22Rv1 (cell line): ENCODE data around the gene GH1.
"Not testable (repeated sequence)": the region's sequence is repeated elsewhere in the genome, so short reads cannot be mapped to it uniquely, and the experiment has no call there.

Experiments
- H3K27ac ChIP-seq: fragments of 450-650 bp; 2 replicates; pipeline ENCODE4 v1.5.1; 2017
- ZFX ChIP-seq: fragments of 450-650 bp; IDR thresholded peaks from 2 replicates; pipeline ENCODE4 v1.6.1; 2017; ENCODE audit warnings: antibody characterized with exemption, borderline replicate concordance
- TF ChIP-seq, protein P1 (sequence below): fragments of 450-650 bp; IDR thresholded peaks from 2 replicates; pipeline ENCODE4 v1.5.1; 2017; ENCODE audit warnings: mild to moderate bottlenecking

GH1 gene

GRCh38 chr17:63925615-63926014, 7.0 kb upstream of the GH1 start:
- H3K27ac ChIP-seq: no peak overlapping the region
- TF ChIP-seq ZFX: no peak
- TF ChIP-seq, protein P1, sequence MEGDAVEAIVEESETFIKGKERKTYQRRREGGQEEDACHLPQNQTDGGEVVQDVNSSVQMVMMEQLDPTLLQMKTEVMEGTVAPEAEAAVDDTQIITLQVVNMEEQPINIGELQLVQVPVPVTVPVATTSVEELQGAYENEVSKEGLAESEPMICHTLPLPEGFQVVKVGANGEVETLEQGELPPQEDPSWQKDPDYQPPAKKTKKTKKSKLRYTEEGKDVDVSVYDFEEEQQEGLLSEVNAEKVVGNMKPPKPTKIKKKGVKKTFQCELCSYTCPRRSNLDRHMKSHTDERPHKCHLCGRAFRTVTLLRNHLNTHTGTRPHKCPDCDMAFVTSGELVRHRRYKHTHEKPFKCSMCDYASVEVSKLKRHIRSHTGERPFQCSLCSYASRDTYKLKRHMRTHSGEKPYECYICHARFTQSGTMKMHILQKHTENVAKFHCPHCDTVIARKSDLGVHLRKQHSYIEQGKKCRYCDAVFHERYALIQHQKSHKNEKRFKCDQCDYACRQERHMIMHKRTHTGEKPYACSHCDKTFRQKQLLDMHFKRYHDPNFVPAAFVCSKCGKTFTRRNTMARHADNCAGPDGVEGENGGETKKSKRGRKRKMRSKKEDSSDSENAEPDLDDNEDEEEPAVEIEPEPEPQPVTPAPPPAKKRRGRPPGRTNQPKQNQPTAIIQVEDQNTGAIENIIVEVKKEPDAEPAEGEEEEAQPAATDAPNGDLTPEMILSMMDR: no peak

DNA sequence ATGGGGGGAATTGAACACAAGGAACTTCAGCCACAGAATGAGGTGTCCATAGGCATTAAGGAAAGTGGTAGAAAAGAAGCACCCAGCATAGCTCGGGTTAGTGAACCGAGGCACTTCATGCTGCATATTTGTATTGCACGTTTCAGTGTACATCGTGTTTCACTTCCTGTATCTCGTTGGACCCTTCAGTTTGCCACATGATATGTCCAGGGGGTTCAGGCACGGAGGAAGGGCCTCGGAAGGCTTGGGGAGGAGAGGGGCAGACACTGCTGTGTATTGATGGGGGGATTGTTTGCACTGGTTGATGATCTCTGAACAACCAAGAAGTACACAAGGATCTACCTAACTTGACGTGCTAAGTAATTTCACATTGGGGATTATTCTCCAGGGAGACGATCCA, 3.8 kb upstream of the GH1 start:
- not testable (repeated sequence) for H3K27ac ChIP-seq

DNA sequence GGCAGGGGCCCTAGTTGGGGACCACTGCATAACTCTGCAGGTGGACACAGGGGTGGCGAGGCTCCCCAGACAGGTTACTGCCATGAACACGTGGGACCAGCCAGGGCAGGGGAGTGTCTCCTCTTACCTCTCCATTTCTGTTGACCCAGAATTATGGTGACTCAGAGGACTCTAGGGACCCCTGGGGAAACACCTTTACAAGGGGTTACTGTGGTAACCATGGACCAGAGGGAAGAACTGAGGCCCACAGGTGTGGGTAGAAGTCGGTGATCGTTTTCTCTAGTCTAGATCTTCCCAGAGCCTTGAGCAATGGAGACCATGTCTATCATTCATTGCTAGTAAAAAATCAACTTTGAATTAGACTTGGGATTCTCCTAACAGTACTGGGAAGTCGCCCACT, 2.1 kb upstream of the GH1 start:
- H3K27ac ChIP-seq: not testable (repeated sequence)

DNA sequence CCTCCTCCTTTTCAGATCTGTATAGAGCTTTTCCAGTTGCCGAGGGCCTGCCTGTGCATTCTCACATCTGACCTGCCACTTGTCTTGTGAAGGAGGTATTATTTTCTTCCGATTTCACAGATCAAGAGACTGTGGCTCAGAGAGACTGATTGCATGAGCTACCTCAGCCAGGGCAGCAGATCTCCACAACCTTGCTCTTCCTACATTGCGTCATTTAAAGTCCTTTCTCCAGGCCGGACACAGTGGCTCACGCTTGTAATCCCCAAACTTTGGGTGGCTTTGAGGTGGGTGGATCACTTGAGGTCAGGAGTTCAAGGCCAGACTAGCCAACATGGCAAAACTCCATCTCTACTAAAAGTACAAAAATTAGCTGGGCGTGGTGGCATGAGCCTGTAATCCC, 1.4 kb upstream of the GH1 start:
- H3K27ac ChIP-seq: not testable (repeated sequence)

GRCh38 chr17:63919311-63919723, 678 bp upstream of the GH1 start:
- no peak for TF ChIP-seq ZFX
- TF ChIP-seq, protein P1: peak; percentile 82
- no peak overlapping the region for H3K27ac ChIP-seq

DNA sequence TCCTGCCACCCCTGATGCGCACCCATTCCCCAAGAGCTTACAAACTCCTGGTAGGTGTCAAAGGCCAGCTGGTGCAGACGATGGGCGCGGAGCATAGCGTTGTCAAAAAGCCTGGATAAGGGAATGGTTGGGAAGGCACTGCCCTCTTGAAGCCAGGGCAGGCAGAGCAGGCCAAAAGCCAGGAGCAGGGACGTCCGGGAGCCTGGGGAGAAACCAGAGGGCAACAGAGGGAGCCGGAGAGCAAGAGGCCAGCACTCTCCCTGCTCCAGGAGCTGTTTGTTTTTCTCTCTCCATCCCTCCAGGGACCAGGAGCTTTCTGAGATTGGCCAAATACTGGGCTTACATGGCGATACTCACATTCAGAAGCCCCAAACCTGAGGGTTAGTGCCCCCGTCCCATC, 334 bp downstream of the GH1 start:
- no peak for TF ChIP-seq ZFX
- TF ChIP-seq, protein P1: no peak
- H3K27ac ChIP-seq: no peak overlapping the region

GRCh38 chr17:63917646-63918045, 993 bp downstream of the GH1 start:
- H3K27ac ChIP-seq: no peak overlapping the region
- no peak for TF ChIP-seq ZFX
- TF ChIP-seq, protein P1: no peak

- not testable (repeated sequence) for H3K27ac ChIP-seq
Observed at GRCh38 chr17:63917206-63917605, 1.4 kb downstream of the GH1 start.

DNA sequence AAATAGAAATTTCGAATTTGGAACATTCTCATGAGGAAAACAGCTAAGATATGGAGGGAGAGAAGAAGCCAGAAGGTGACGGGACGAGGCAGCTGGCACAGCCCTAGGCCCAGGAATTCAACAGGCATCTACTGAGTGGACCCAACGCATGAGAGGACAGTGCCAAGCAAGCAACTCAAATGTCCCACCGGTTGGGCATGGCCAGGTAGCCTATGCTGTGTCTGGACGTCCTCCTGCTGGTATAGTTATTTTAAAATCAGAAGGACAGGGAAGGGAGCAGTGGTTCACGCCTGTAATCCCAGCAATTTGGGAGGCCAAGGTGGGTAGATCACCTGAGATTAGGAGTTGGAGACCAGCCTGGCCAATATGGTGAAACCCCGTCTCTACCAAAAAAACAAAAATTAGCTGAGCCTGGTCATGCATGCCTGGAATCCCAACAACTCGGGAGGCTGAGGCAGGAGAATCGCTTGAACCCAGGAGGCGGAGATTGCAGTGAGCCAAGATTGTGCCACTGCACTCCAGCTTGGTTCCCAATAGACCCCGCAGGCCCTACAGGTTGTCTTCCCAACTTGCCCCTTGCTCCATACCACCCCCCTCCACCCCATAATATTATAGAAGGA, 2.0 kb downstream of the GH1 start:
- H3K27ac ChIP-seq: no peak overlapping the region
- no peak for TF ChIP-seq ZFX
- TF ChIP-seq, protein P1: no peak

DNA sequence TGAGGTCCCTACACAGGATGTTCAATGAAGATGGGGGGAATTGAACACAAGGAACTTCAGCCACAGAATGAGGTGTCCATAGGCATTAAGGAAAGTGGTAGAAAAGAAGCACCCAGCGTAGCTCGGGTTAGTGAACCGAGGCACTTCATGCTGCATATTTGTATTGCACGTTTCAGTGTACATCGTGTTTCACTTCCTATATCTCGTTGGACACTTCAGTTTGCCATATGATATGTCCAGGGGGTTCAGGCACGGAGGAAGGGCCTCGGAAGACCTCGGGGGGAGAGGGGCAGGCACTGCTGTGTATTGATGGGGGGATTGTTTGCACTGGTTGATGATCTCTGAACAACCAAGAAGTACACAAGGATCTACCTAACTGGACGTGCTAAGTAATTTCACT, 2.9 kb downstream of the GH1 start:
- H3K27ac ChIP-seq: not testable (repeated sequence)
